ENCODE measurements around the gene DENND2A. TPM values are rescaled to one million over a fixed set of nuclear protein-coding genes. Genes with fewer than 3 reads are reported as not detected.
"Not testable (repeated sequence)": the region's sequence is repeated elsewhere in the genome, so short reads cannot be mapped to it uniquely, and the experiment has no call there.

The DENND2A gene
- total RNA-seq, 1 experiment from 2014 or later = 7.9 TPM

GRCh38 chr7:140654661-140655060, 14.0 kb upstream of the DENND2A start:
- in situ Hi-C loops (cut with HindIII; ENCODE audit: low sequenced_read_pairs) = no loop called here
- no peak for DNase-seq (ENCODE audit: low spot score)

DNA sequence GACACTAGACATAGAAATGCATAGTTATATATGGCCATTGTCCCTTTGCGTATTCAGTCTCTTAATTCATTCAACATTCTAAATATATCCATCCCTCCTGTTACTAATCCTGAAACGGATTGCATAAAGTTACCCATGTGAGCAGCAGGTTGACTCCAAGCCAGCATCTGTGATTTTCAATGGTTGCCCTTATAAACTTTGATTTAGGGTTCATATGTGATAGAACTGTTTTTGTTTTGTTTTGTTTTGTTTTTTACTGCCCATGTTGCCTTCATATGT, 13.4 kb upstream of the DENND2A start:
- in situ Hi-C loops (cut with HindIII; ENCODE audit: low sequenced_read_pairs) = no loop called here
- no peak for DNase-seq (ENCODE audit: low spot score)

GRCh38 chr7:140653319-140654108, 12.9 kb upstream of the DENND2A start:
- peak; percentile 90 for DNase-seq (ENCODE audit: low spot score)
- in situ Hi-C loops (cut with HindIII; ENCODE audit: low sequenced_read_pairs) = no loop called here

DNA sequence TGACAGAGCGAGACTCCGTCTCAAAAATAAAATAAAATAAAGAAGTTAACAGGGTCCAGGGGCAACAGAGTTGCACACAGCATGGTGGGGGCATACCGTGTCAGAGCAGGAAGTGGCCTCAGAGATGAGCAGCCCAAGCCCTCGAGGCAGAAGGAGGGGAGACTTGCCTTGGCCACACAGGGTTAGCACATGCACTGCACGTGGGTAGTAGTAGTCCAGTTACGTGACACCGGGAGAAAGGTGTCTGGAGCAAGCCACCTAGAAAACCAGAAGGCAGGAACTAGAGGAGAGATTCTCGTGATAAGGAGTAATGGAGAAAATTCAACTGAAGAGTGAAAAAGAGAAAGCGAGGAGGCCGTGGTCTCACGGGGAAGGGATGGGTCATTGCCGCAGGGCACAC, 9.8 kb upstream of the DENND2A start:
- in situ Hi-C loops (cut with HindIII; ENCODE audit: low sequenced_read_pairs) = no loop called here
- no peak for DNase-seq (ENCODE audit: low spot score)

DNA sequence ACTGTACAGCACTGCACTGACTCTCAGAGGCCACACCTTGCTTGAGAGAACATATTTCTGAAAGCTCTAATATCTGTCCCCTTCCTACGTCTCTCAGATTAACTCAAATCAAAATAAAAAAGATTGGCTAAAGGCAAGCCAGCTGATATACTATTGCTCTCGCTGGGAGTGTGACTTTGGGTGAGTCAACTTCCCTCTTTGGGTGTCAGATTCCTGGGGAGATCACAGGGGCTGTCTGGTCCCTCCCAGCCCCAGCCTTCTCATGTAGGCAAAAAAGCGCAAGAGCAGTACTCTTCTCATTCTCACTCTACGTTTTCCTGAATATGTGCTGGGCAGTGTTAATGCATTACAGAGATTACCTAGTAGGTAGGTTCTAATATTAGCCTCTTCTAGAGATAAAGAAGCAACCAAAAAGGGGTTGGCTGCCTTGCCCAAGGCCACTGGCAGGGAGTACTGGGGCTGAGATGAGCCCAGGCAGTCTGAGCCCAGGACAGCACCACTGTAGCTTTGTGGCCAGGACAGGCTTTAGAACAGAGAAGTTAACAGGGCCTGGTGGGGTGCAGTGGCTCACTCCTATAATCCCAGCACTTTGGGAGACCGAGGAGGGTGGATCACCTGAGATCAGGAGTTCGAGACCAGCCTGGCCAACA, 9.1 kb upstream of the DENND2A start:
- no peak for DNase-seq (ENCODE audit: low spot score)
- in situ Hi-C loops (cut with HindIII; ENCODE audit: low sequenced_read_pairs) = no loop called here

GRCh38 chr7:140646931-140647647, 6.5 kb upstream of the DENND2A start:
- in situ Hi-C loops (cut with HindIII; ENCODE audit: low sequenced_read_pairs) = no loop called here
- DNase-seq (ENCODE audit: low spot score) = peak; percentile 78

- in situ Hi-C loops (cut with HindIII; ENCODE audit: low sequenced_read_pairs) = no loop called here
- no peak for DNase-seq (ENCODE audit: low spot score)
Observed at GRCh38 chr7:140645166-140645900, 4.7 kb upstream of the DENND2A start.

DNA sequence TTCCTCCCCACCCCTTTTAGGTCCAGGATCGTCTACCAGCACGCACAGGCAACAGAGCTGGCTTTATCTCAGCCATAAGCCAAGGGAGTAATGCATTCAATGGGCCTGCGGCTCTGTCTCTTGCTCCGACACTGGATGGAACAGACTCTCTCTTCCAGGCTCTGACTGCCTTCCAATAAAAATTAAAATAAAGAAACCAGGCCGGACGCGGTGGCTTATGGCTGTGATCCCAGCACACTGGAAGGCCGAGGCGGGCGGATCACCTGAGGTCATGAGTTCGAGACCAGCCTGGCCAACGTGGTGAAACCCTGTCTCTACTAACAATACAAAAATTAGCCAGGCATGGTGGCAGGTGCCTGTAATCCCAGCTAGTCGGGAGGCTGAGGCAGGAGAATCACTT, 4.1 kb upstream of the DENND2A start:
- DNase-seq (ENCODE audit: low spot score); in situ Hi-C loops (cut with HindIII; ENCODE audit: low sequenced_read_pairs): not testable (repeated sequence)

DNA sequence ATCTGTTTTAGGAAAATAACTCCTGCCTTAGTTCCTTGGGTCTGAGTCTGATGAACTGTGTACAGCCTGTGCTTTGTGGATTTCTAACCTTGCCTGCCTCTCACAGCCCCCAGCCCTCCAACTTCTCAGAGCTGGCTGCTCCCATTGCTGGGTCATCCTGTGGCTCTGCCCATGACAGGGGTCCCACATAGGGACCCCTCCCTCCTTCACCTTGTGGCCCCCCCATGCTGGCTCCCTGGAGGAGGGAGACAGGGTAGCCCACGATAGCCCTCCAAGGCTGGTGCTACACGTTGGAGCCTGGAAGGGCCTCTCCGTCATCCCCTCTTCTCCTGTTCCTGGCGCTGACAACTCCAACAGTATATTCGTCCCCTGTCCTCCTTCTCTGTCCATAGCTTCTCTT, 2.8 kb upstream of the DENND2A start:
- in situ Hi-C loops (cut with HindIII; ENCODE audit: low sequenced_read_pairs) = no loop called here
- DNase-seq (ENCODE audit: low spot score) = no peak

GRCh38 chr7:140641524-140642195, 1.0 kb upstream of the DENND2A start:
- in situ Hi-C loops (cut with HindIII; ENCODE audit: low sequenced_read_pairs) = no loop called here
- no peak for DNase-seq (ENCODE audit: low spot score)

DNA sequence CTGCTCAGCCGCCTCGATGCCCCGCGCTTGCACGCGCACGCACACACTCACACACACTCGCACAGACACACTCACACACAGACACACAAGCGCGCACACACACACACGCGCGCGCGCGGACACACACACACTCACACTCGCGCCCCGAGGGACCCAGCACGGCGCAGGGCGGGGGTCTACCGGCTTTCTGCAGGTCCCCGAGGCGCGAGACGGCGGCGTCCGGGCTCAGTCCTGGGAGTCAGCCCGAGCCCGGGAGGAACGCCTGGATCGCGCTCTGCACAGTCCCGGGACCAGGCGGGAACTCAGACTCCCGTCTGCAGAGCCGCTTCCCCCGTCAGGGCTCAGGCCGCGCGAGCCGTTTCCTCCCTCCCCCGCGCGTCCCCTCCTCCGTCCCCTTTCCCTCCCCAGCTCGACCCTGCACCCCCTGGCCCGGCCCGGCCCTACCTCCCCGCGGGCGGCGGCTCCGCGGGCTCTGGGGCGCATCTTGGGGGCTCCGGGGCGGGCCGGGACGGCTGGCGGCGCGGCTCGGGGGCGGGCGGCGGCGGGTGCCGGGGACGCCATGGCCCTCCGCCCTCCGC, 464 bp downstream of the DENND2A start:
- DNase-seq (ENCODE audit: low spot score) = peak; percentile 24
- in situ Hi-C loops (cut with HindIII; ENCODE audit: low sequenced_read_pairs) = no loop called here

DNA sequence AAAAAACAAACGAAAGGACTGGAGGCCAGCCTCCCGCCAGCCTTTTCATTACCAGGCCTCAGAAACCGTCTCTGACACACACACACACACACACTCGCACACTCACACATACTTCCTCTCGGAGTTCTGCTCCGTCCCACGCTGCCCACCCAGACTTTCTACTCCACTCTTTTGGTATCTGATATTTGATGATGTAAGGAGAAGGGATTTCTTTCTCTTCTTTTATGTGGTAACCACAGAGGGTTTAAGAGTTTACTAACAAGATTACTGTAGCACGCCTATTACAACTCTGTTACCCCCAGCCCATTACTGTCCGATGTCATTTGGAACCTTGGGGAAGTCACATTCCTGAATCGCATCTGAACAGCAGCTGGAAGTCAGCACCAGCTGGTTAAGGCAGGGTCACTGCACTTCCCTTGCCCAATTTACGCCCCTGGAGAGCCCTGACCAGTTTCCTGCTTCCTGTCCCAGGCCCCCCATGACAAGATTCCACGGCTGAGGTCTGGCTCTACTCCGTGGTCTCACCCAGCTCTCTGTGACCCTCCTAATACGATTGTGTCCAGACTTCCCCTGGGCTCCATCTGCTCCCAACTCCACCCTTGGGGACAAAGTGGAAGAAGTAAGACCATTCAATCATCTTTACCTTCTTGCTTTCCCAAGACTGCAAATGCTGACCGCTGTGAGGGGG, 1.1 kb downstream of the DENND2A start:
- in situ Hi-C loops (cut with HindIII; ENCODE audit: low sequenced_read_pairs) = no loop called here
- peak; percentile 17 for DNase-seq (ENCODE audit: low spot score)

GRCh38 chr7:140638173-140638791, 2.3 kb downstream of the DENND2A start:
- peak; percentile 35 for DNase-seq (ENCODE audit: low spot score)
- in situ Hi-C loops (cut with HindIII; ENCODE audit: low sequenced_read_pairs) = no loop called here

DNA sequence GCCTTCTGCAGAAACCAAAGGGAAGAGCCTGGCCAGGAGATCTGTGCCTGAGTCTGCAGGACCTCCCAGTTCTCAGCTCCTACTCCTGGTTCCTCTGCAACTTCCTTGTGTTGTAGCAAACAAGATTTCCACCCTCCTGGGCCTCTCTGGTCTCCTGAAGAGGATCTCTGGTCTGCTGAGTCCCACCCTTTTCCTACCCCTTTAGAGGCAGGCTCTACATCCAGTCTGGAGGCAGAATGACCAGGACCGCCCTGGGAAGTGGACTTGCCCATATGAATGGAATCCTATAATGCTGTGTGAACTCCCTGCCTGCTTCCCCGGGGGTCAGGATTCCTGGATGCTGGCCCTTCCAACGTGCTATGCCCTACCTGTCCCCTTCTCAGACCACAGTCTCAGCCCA, 3.2 kb downstream of the DENND2A start:
- in situ Hi-C loops (cut with HindIII; ENCODE audit: low sequenced_read_pairs) = no loop called here
- no peak for DNase-seq (ENCODE audit: low spot score)

DNA sequence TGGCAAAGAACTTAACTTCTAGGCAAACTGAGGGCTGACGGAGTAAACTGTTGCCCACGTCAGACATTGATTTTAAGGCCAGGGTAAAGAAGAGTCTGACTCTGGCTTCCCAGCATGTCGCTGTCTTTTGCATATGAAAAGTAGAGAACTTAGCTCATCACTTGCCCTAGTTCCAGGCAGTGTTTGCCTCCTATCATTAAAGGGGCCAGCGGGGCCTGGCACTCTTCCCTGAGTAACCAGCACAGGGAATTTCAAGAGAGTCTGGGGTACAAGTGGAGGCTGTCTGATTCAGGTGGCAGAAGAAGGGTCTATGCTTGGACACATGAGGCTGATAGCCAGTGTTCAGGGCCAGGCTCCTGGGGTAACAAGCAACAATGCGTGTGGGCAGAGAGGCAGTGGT, 4.8 kb downstream of the DENND2A start:
- no peak for DNase-seq (ENCODE audit: low spot score)
- in situ Hi-C loops (cut with HindIII; ENCODE audit: low sequenced_read_pairs) = no loop called here

GRCh38 chr7:140635345-140635744, 5.3 kb downstream of the DENND2A start:
- no peak for DNase-seq (ENCODE audit: low spot score)
- in situ Hi-C loops (cut with HindIII; ENCODE audit: low sequenced_read_pairs) = no loop called here

DNA sequence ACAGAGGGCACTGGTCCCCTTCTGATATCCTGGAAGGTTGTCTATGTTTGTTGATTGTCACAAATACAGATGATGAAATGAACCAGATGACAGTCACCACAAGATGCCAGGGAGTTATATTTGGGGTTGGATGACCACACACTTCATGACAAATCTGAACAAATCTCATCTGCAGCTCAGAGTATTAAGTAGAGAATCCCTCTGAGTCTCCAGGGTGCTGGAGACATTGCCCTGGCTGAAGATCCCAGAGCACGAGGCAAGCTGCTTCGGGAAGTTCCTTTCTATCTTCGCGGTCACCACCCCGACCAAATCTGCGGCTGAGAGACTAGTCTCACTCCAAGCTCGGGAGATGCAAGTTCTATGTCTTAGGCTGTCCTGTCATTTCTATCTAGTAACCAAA, 9.0 kb downstream of the DENND2A start:
- in situ Hi-C loops (cut with HindIII; ENCODE audit: low sequenced_read_pairs) = no loop called here

GRCh38 chr7:140631021-140631420, 9.6 kb downstream of the DENND2A start:
- DNase-seq (ENCODE audit: low spot score) = no peak
- in situ Hi-C loops (cut with HindIII; ENCODE audit: low sequenced_read_pairs) = no loop called here

More for the DNA sequence above, 9.0 kb downstream of the DENND2A start:
- no peak for DNase-seq (ENCODE audit: low spot score)
